ENCODE measurements around the gene ACTL7B. TPM values are rescaled to one million over a fixed set of nuclear protein-coding genes. Genes with fewer than 3 reads are reported as not detected.

Gene ACTL7B
- total RNA-seq, 6 experiments from 2014 or later: not detected

DNA sequence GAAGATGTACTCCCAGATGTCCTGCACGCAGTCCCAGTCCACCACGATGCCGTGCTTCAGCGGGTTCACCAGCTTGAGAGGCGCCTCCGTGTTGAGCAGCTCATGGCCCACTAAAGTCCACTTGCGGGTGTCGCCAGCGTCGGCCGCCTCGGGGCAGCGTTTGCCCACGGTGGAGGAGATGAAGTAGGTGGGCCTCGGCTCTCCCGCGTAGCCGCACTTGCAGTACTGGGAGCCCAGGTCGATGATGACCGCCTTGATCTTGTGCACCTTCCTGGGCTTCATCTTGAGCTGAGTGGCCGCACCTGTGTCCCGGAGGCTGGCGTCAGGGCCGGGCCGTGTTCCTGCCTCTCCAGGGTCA lies 278 bp downstream of the ACTL7B start:
- Mint-ChIP-seq H3K9me3 (no peaks in the 10 kb centered on the region; the same call in none of the 2 replicates), H3K36me3 (ENCODE audit: low read depth) (peaks cover 6% of the 10 kb centered on the region; the same call in 1 of the 2 replicates), H3K4me1 (ENCODE audit: low read depth) (peaks cover 11% of the 10 kb centered on the region), H3K27ac (no peak overlapping the region), H3K27me3 (ENCODE audit: insufficient read depth) (peaks cover 6% of the 10 kb centered on the region), H3K4me3 (no peak overlapping the region)
- TF ChIP-seq CTCF (IDR thresholded peaks at IDR 0.05): no peak
- DNase-seq: no peak

DNA sequence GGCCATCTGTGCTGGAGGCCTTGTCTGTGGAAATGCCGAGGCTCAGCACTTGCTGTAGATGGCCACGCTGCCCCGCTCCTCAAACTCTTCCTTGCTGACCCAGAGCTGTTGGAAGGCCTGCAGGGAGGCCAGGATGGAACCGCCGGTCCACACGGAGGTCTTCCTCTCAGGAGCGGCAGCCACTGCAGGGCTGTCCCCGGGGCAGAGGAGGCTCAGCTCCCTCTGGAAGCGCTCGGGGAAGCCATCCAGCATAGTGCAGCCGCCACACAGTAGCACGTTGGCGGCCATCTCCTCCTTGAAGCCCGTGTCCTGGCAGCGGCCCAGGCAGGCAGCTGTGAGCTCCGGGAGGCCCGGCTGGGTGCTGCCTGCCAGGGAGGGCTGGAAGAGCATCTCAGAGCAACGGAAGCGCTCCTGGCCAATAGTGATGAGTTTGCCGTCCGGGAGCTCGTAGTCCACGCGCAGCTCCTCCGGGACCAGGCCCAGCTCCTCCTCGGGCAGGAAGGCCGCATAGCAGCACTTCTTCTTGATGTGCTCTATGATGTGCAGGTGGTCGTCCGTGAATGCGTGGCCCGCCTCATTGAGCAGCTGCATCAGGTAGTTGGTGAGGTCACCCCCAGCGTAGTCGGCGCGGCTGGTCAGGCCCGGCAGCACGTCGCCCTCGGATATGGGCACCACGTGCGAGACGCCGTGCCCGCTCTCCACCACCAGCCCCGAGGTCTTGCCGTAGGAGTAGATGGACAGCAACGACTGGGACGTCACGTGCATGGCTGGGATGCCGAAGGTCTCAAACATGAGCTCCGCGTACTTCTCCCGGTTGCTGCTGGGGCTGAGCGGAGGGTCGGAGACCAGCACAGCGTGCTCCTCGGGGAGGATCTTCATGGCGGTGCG lies 901 bp downstream of the ACTL7B start:
- TF ChIP-seq CTCF (IDR thresholded peaks at IDR 0.05): no peak
- Mint-ChIP-seq H3K4me1 (ENCODE audit: low read depth) (peaks cover 8% of the 10 kb centered on the region), H3K36me3 (ENCODE audit: low read depth) (peaks cover 6% of the 10 kb centered on the region; the same call in 1 of the 2 replicates), H3K4me3 (no peak overlapping the region), H3K9me3 (no peaks in the 10 kb centered on the region; the same call in none of the 2 replicates), H3K27me3 (ENCODE audit: insufficient read depth) (peaks cover 6% of the 10 kb centered on the region), H3K27ac (no peak overlapping the region)
- DNase-seq: no peak

DNA sequence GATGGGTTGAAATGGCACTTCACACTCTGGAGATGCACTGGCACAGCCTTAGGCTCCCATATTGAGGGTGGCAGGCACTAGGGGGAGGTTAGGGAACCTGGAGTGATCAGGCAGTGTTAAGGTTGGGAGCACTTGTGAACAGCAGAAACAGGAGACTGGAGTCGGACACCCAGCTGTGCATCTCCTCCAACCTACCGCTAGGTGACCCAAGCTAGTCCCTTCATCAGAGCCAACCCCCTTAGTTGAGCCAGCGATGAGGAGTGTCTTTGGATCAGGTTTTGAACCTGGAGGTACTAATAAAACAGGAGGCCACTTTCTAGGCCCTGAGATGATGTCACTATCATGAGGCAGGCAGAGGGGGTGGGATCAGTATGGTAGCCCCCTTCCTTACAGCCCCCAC lies 1.7 kb downstream of the ACTL7B start:
- no peak overlapping the region for H3K4me3 Mint-ChIP-seq
- peaks cover under 1% of the 10 kb centered on the region; the same call in 1 of the 2 replicates for H3K4me1 Mint-ChIP-seq (ENCODE audit: low read depth)
- no peaks in the 10 kb centered on the region; the same call in none of the 2 replicates for H3K9me3 Mint-ChIP-seq
- no peak for DNase-seq
- TF ChIP-seq CTCF (IDR thresholded peaks at IDR 0.05): no peak
- H3K36me3 Mint-ChIP-seq (ENCODE audit: low read depth): peaks cover 6% of the 10 kb centered on the region; the same call in 1 of the 2 replicates
- H3K27ac Mint-ChIP-seq: no peak overlapping the region
- peaks cover 7% of the 10 kb centered on the region for H3K27me3 Mint-ChIP-seq (ENCODE audit: insufficient read depth)

- peaks cover 4% of the 10 kb centered on the region for H3K27me3 Mint-ChIP-seq (ENCODE audit: insufficient read depth)
- no peaks in the 10 kb centered on the region for H3K9me3 Mint-ChIP-seq
- DNase-seq: no peak
- no peak overlapping the region for H3K27ac Mint-ChIP-seq
- no peaks in the 10 kb centered on the region for H3K4me1 Mint-ChIP-seq (ENCODE audit: low read depth)
- H3K4me3 Mint-ChIP-seq: no peak overlapping the region
- TF ChIP-seq CTCF (IDR thresholded peaks at IDR 0.05): no peak
- no peaks in the 10 kb centered on the region; the same call in 1 of the 2 replicates for H3K36me3 Mint-ChIP-seq (ENCODE audit: low read depth)
Measured at GRCh38 chr9:108852079-108852478, 3.7 kb downstream of the ACTL7B start.

DNA sequence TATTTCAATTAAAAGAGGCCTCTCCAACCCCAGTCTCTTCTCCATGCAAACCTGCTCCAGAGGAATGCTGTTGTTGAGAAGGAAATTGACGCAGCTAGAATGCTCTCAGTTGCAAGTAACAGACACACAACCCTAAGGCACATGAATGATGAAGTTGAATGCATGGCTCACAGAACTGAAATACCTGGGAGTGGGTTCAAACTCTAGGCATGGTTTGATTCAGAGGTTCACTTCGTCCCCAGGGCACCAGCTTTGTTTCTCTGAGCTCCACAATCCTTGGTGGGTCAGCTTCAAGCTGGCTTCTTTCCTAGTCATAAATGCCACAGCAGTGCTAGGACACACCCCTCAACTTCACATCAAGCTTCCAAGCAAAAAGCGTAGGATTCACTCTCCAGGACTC lies 4.6 kb downstream of the ACTL7B start:
- Mint-ChIP-seq H3K27me3 (ENCODE audit: insufficient read depth) (peaks cover 4% of the 10 kb centered on the region), H3K4me1 (ENCODE audit: low read depth) (no peaks in the 10 kb centered on the region), H3K4me3 (no peak overlapping the region), H3K9me3 (no peaks in the 10 kb centered on the region), H3K36me3 (ENCODE audit: low read depth) (no peaks in the 10 kb centered on the region), H3K27ac (no peak overlapping the region)
- TF ChIP-seq CTCF (IDR thresholded peaks at IDR 0.05): no peak
- DNase-seq: no peak
